ENCODE results near the gene VARS1.
"Not testable (repeated sequence)": the region's sequence is repeated elsewhere in the genome, so short reads cannot be mapped to it uniquely, and the experiment has no call there.

Gene VARS1

GRCh38 chr6:31831350-31832215 is 36.0 kb upstream of the VARS1 start:
- Histone ChIP-seq H3K27me3 (ENCODE audit: insufficient read depth, low read length) (no peaks in the 10 kb centered on the region), H3K9me3 (ENCODE audit: insufficient read depth, low read depth, low read length) (no peaks in the 10 kb centered on the region), H3K4me3 (ENCODE audit: low read length) (peak overlapping the region; percentile 67; the same call in 1 of the 2 replicates), H3K9ac (ENCODE audit: low read depth, low read length) (no peak overlapping the region), H3K4me1 (ENCODE audit: insufficient read depth, low read length) (no peaks in the 10 kb centered on the region), H3K27ac (ENCODE audit: low read depth, low read length) (no peak overlapping the region), H3K36me3 (ENCODE audit: insufficient read depth, low read length) (peaks cover 11% of the 10 kb centered on the region)
- 95% methylated on average over 14 of the region's 15 CpGs for WGBS

DNA sequence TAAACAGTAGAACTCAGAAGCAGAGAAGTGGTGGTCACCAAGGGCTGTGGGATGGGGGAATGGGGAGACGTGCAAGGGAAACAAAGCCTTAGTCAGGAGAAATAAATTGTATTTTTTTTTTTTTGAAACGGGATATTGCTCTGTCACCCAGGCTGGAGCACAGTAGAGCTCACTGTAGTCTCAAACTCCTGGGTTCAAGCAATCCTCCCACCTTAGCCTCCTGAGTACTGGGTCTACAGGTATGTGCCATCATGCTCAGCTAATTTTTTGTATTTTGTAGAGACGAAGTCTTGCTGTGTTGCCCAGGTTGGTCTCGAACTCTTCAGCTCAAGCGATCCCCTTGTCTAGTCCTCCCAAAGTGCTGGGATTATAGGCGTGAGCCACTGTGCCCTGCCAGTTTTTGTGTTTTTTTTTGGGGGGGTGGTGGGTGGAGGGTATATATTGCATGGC is 35.4 kb upstream of the VARS1 start:
- 86% methylated on average over 6 of the region's 6 CpGs for WGBS
- no peaks in the 10 kb centered on the region for H3K4me1 ChIP-seq (ENCODE audit: insufficient read depth, low read length)
- H3K36me3 ChIP-seq (ENCODE audit: insufficient read depth, low read length): peaks cover 5% of the 10 kb centered on the region
- H3K9me3 ChIP-seq (ENCODE audit: insufficient read depth, low read depth, low read length): no peaks in the 10 kb centered on the region
- peak overlapping the region; percentile 25; the same call in 1 of the 2 replicates for H3K9ac ChIP-seq (ENCODE audit: low read depth, low read length)
- no peak overlapping the region for H3K27ac ChIP-seq (ENCODE audit: low read depth, low read length)
- no peaks in the 10 kb centered on the region for H3K27me3 ChIP-seq (ENCODE audit: insufficient read depth, low read length)
- H3K4me3 ChIP-seq (ENCODE audit: low read length): peak overlapping the region; percentile 67

DNA sequence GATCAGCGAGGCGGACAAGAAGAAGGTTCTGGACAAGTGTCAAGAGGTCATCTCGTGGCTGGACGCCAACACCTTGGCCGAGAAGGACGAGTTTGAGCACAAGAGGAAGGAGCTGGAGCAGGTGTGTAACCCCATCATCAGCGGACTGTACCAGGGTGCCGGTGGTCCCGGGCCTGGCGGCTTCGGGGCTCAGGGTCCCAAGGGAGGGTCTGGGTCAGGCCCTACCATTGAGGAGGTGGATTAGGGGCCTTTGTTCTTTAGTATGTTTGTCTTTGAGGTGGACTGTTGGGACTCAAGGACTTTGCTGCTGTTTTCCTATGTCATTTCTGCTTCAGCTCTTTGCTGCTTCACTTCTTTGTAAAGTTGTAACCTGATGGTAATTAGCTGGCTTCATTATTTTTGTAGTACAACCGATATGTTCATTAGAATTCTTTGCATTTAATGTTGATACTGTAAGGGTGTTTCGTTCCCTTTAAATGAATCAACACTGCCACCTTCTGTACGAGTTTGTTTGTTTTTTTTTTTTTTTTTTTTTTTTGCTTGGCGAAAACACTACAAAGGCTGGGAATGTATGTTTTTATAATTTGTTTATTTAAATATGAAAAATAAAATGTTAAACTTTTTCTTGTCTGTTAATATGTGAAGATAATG is 34.2 kb upstream of the VARS1 start:
- Histone ChIP-seq H3K27ac (ENCODE audit: low read depth, low read length) (no peak overlapping the region), H3K9me3 (ENCODE audit: insufficient read depth, low read depth, low read length) (no peaks in the 10 kb centered on the region), H3K36me3 (ENCODE audit: insufficient read depth, low read length) (no peaks in the 10 kb centered on the region), H3K9ac (ENCODE audit: low read depth, low read length) (peak overlapping the region; percentile 50; the same call in 1 of the 2 replicates), H3K4me1 (ENCODE audit: insufficient read depth, low read length) (peaks cover 7% of the 10 kb centered on the region), H3K4me3 (ENCODE audit: low read length) (peak overlapping the region; percentile 67), H3K27me3 (ENCODE audit: insufficient read depth, low read length) (no peaks in the 10 kb centered on the region)
- 39% methylated on average over 12 of the region's 15 CpGs for WGBS

GRCh38 chr6:31827286-31828079 is 31.9 kb upstream of the VARS1 start, which contains the start of gene HSPA1B:
HSPA1B (plus strand) TSS chr6:31827738; CDS start chr6:31827951, 213 bp downstream.
- H3K9ac ChIP-seq (ENCODE audit: low read depth, low read length): peak within 1 kb of the TSS; percentile 80
- peak within 1 kb of the TSS; percentile 79 for H3K4me3 ChIP-seq (ENCODE audit: low read length)
- peak within 1 kb of the TSS; percentile 74 for H3K27ac ChIP-seq (ENCODE audit: low read depth, low read length)
- peaks cover 10% of the 10 kb centered on the region for H3K4me1 ChIP-seq (ENCODE audit: insufficient read depth, low read length)
- no peaks in the 10 kb centered on the region for H3K36me3 ChIP-seq (ENCODE audit: insufficient read depth, low read length)
- H3K9me3 ChIP-seq (ENCODE audit: insufficient read depth, low read depth, low read length): no peaks in the 10 kb centered on the region
- no peaks in the 10 kb centered on the region for H3K27me3 ChIP-seq (ENCODE audit: insufficient read depth, low read length)
- WGBS: under 1% methylated on average over 50 of the region's 56 CpGs

DNA sequence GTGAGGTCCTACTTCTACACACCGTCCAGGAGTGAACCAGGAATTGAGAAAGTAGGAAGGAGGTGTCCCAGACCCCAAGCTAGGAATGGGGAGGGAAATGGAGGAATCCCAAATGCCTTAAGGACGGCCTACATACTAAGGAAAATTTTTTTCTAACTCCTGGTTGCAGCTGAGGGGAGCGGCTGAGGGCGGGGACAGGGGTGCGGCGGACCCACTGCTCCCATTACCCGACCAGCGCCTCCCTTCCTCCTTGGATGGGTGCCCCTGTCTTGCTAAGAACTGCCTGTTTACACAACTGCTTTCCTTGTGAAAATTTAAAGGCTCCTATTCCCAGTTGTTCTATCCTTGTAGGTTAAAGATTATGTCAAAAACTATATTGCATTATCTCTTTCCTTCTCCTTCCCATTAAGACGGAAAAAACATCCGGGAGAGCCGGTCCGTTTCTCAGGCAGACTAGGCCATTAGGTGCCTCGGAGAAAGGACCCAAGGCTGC is 31.3 kb upstream of the VARS1 start:
- H3K27ac ChIP-seq (ENCODE audit: low read depth, low read length): peak overlapping the region; percentile 74
- H3K27me3 ChIP-seq (ENCODE audit: insufficient read depth, low read length): no peaks in the 10 kb centered on the region
- no peaks in the 10 kb centered on the region for H3K9me3 ChIP-seq (ENCODE audit: insufficient read depth, low read depth, low read length)
- peaks cover 10% of the 10 kb centered on the region for H3K4me1 ChIP-seq (ENCODE audit: insufficient read depth, low read length)
- peak overlapping the region; percentile 52 for H3K4me3 ChIP-seq (ENCODE audit: low read length)
- no peaks in the 10 kb centered on the region for H3K36me3 ChIP-seq (ENCODE audit: insufficient read depth, low read length)
- peak overlapping the region; percentile 71 for H3K9ac ChIP-seq (ENCODE audit: low read depth, low read length)
- 4% methylated on average over 13 of the region's 13 CpGs for WGBS

GRCh38 chr6:31825553-31825952 is 30.0 kb upstream of the VARS1 start:
- H3K9ac ChIP-seq (ENCODE audit: low read depth, low read length): peak overlapping the region; percentile 58
- H3K9me3 ChIP-seq (ENCODE audit: insufficient read depth, low read depth, low read length): no peaks in the 10 kb centered on the region
- H3K4me3 ChIP-seq (ENCODE audit: low read length): peak overlapping the region; percentile 17; the same call in 1 of the 2 replicates
- H3K27ac ChIP-seq (ENCODE audit: low read depth, low read length): peak overlapping the region; percentile 84
- no peaks in the 10 kb centered on the region for H3K27me3 ChIP-seq (ENCODE audit: insufficient read depth, low read length)
- no peaks in the 10 kb centered on the region for H3K36me3 ChIP-seq (ENCODE audit: insufficient read depth, low read length)
- WGBS: 65% methylated on average over 2 of the region's 4 CpGs
- H3K4me1 ChIP-seq (ENCODE audit: insufficient read depth, low read length): peaks cover 10% of the 10 kb centered on the region

- 95% methylated on average over 8 of the region's 9 CpGs for WGBS
Measured at GRCh38 chr6:31823592-31824196, 28.1 kb upstream of the VARS1 start.

GRCh38 chr6:31822036-31822821 is 26.7 kb upstream of the VARS1 start:
- WGBS: 4% methylated on average over 24 of the region's 25 CpGs

More at GRCh38 chr6:31823592-31824196, 28.1 kb upstream of the VARS1 start:
- H3K27me3 ChIP-seq (ENCODE audit: insufficient read depth, low read length); H3K9ac ChIP-seq (ENCODE audit: low read depth, low read length); H3K27ac ChIP-seq (ENCODE audit: low read depth, low read length); H3K36me3 ChIP-seq (ENCODE audit: insufficient read depth, low read length); H3K9me3 ChIP-seq (ENCODE audit: insufficient read depth, low read depth, low read length); H3K4me3 ChIP-seq (ENCODE audit: low read length): not testable (repeated sequence)
- H3K4me1 ChIP-seq (ENCODE audit: insufficient read depth, low read length): peaks cover 10% of the 10 kb centered on the region

DNA sequence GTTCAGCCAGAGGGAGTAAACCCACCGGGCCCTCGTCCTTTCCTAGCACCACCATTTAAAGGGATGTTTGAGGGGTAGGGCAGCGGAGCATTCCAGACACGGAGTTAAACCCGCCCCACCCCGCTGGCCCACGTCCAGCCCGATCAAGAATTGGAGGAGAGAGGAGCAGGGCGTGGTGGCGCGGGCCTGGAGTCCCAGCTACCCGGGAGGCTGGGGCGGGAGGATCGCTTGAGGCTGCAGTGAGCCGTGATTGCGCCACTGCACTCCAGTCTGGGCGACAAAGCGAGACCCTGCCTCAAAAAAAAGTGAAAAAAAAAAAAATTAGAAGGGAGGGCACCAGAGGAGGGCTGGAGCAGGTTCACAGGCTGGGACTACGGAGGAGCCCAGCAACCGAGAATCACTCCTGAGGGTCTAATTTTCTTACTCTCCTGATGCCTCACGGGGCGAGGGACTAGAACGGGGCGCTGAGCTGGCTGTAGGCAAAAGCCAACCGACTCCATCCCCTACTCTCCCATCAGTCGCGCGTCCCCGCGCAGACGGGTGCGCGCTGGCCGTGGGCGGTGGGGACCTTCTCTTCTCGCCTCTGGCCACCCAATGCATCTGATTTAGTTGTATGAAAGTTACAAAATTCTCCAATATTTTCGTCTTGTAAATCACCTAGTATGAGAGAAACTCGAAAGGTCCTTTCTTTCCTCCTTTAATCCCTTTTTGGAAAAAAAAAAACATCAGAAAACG is 25.9 kb upstream of the VARS1 start:
- Histone ChIP-seq H3K27me3 (ENCODE audit: insufficient read depth, low read length) (no peaks in the 10 kb centered on the region), H3K27ac (ENCODE audit: low read depth, low read length) (peak overlapping the region; percentile 95), H3K4me1 (ENCODE audit: insufficient read depth, low read length) (peaks cover 10% of the 10 kb centered on the region), H3K9me3 (ENCODE audit: insufficient read depth, low read depth, low read length) (no peaks in the 10 kb centered on the region), H3K36me3 (ENCODE audit: insufficient read depth, low read length) (no peaks in the 10 kb centered on the region), H3K9ac (ENCODE audit: low read depth, low read length) (peak overlapping the region; percentile 81), H3K4me3 (ENCODE audit: low read length) (peak overlapping the region; percentile 70)
- WGBS: 8% methylated on average over 33 of the region's 39 CpGs

More at GRCh38 chr6:31822036-31822821, 26.7 kb upstream of the VARS1 start:
- Histone ChIP-seq H3K9ac (ENCODE audit: low read depth, low read length) (peak overlapping the region; percentile 87), H3K36me3 (ENCODE audit: insufficient read depth, low read length) (no peaks in the 10 kb centered on the region), H3K4me1 (ENCODE audit: insufficient read depth, low read length) (peaks cover 10% of the 10 kb centered on the region), H3K27me3 (ENCODE audit: insufficient read depth, low read length) (no peaks in the 10 kb centered on the region), H3K27ac (ENCODE audit: low read depth, low read length) (peak overlapping the region; percentile 95), H3K9me3 (ENCODE audit: insufficient read depth, low read depth, low read length) (no peaks in the 10 kb centered on the region), H3K4me3 (ENCODE audit: low read length) (peak overlapping the region; percentile 70)
